ENCODE results near the gene NKX6-2. TPM values are rescaled to one million over a fixed set of nuclear protein-coding genes. Genes with fewer than 3 reads are reported as not detected.
A peak's percentile ranks its signal among the peaks of the same experiment; 100 is the strongest.
"Not testable (repeated sequence)": the region's sequence is repeated elsewhere in the genome, so short reads cannot be mapped to it uniquely, and the experiment has no call there.

Gene NKX6-2
- total RNA-seq, 4 donors from 2014 or later = not detected

DNA sequence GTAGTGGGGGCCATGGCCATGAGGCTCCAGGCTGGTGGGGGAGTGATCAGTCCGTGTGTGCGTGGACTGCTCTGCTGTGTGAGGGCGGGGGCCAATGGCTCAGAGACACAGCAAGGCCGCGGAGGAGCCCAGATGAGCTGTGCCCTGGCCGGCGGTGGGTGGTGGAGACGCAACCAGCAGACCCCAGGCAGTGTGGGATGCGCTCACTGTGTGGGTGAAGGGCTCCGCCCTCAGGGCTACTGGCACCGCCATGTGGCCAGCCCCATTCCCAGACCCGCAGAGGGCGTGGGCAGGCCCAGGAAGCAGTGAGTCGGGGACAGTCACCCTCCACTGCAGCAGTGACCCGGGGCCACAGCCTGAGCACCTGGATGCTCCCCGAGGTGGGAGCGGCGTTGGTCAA, 9.1 kb downstream of the NKX6-2 start:
- 83% methylated on average over 18 of the region's 18 CpGs; no CpG with 5 or more reads in 1 of the 2 donors for WGBS, 2 donors (ENCODE audit: low coverage in 1 of 2)

DNA sequence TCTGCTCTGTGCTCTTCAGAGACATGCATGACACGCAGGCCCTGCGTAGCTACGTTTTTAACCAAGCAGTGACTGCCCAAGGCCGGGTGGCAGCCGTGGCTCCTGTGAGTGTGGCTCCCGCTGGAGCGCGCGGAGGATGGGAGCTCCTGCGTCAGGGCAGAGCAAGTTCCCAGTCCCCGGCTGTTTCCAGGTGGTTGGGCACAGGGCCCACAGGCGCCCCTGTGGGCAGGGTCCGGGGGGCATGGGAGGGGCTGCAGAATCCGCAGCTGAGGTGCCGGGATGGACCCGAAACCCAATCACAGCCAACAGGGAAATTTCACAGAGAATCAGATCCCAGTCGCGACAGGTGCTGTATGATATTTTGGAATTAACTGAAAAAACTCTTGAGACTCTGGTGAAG, 9.8 kb downstream of the NKX6-2 start:
- Histone ChIP-seq H3K27me3 (peaks cover 2% of the 10 kb centered on the region), H3K36me3 (peaks cover 0 to 18% (median 3%) of the 10 kb centered on the region in 4 donors), H3K9me3 (no peaks in the 10 kb centered on the region), H3K27ac (no peak overlapping the region), H3K4me1 (peaks cover 0 to 11% (median 4%) of the 10 kb centered on the region in 4 donors), H3K4me3 (no peak overlapping the region)
- in situ Hi-C loops (cut with MboI; ENCODE audit: low pct_ligation_motif_present in 1 of 4, low pct_unique_long_range_greater_than_20kb in 1 of 4, low sequenced_read_pairs in 3 of 4) = no loop called here
- DNase-seq = no peak
- intact Hi-C loops (cut with DNase I; ENCODE audit: low total_unique reads) = loop anchor here (5.0 kb wide), 1 partner anchor 761 kb away; no protein-coding TSS in a partner anchor
- 92% methylated on average over 18 of the region's 18 CpGs; no CpG with 5 or more reads in 1 of the 2 donors for WGBS, 2 donors (ENCODE audit: low coverage in 1 of 2)
- TF ChIP-seq POLR2AphosphoS5 (IDR thresholded peaks at IDR 0.05) = no peak
- no peak for TF ChIP-seq EP300 (IDR thresholded peaks at IDR 0.05; ENCODE audit: low read depth)

More for the DNA sequence above, 9.1 kb downstream of the NKX6-2 start:
- intact Hi-C loops (cut with DNase I; ENCODE audit: low total_unique reads) = loop anchor here (5.0 kb wide), 1 partner anchor 760 kb away; no protein-coding TSS in a partner anchor
- Histone ChIP-seq H3K27ac (no peak overlapping the region), H3K9me3 (no peaks in the 10 kb centered on the region), H3K36me3 (peaks cover 0 to 24% (median 3%) of the 10 kb centered on the region in 4 donors), H3K4me3 (no peak overlapping the region), H3K27me3 (peaks cover 2% of the 10 kb centered on the region), H3K4me1 (peaks cover 0 to 11% (median 4%) of the 10 kb centered on the region in 4 donors)
- DNase-seq = no peak
- TF ChIP-seq POLR2A (IDR thresholded peaks at IDR 0.05) = no peak
- TF ChIP-seq EP300 (IDR thresholded peaks at IDR 0.05; ENCODE audit: low read depth) = no peak
- TF ChIP-seq POLR2AphosphoS5 (IDR thresholded peaks at IDR 0.05) = no peak
- TF ChIP-seq, protein P1, sequence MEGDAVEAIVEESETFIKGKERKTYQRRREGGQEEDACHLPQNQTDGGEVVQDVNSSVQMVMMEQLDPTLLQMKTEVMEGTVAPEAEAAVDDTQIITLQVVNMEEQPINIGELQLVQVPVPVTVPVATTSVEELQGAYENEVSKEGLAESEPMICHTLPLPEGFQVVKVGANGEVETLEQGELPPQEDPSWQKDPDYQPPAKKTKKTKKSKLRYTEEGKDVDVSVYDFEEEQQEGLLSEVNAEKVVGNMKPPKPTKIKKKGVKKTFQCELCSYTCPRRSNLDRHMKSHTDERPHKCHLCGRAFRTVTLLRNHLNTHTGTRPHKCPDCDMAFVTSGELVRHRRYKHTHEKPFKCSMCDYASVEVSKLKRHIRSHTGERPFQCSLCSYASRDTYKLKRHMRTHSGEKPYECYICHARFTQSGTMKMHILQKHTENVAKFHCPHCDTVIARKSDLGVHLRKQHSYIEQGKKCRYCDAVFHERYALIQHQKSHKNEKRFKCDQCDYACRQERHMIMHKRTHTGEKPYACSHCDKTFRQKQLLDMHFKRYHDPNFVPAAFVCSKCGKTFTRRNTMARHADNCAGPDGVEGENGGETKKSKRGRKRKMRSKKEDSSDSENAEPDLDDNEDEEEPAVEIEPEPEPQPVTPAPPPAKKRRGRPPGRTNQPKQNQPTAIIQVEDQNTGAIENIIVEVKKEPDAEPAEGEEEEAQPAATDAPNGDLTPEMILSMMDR (IDR thresholded peaks at IDR 0.05) = no peak
- in situ Hi-C loops (cut with MboI; ENCODE audit: low pct_ligation_motif_present in 1 of 4, low pct_unique_long_range_greater_than_20kb in 1 of 4, low sequenced_read_pairs in 3 of 4) = no loop called here

- no peak for TF ChIP-seq POLR2A (IDR thresholded peaks at IDR 0.05)
- TF ChIP-seq EP300 (IDR thresholded peaks at IDR 0.05; ENCODE audit: low read depth) = no peak
- TF ChIP-seq, protein P1 (IDR thresholded peaks at IDR 0.05) = no peak
- TF ChIP-seq POLR2AphosphoS5 (IDR thresholded peaks at IDR 0.05) = no peak
- H3K27ac ChIP-seq = peak overlapping the region in 1 of 4 donors; percentile 75
- in situ Hi-C loops (cut with MboI; ENCODE audit: low pct_ligation_motif_present in 1 of 4, low pct_unique_long_range_greater_than_20kb in 1 of 4, low sequenced_read_pairs in 3 of 4) (no loop called here), intact Hi-C loops (cut with DNase I; ENCODE audit: low total_unique reads) (loop anchor here (5.0 kb wide), 1 partner anchor 762 kb away; no protein-coding TSS in a partner anchor)
- no peaks in the 10 kb centered on the region for H3K9me3 ChIP-seq
- H3K4me1 ChIP-seq = peaks cover 0 to 11% (median 4%) of the 10 kb centered on the region in 4 donors
- H3K36me3 ChIP-seq = peaks cover 0 to 16% (median 3%) of the 10 kb centered on the region in 4 donors
- peak; percentile 69 for DNase-seq
- H3K4me3 ChIP-seq = no peak overlapping the region
- peaks cover 2% of the 10 kb centered on the region for H3K27me3 ChIP-seq
- WGBS, 2 donors (ENCODE audit: low coverage in 1 of 2) = 64% methylated on average over 19 of the region's 22 CpGs; no CpG with 5 or more reads in 1 of the 2 donors
Observed at GRCh38 chr10:132774902-132775863, 10.8 kb downstream of the NKX6-2 start.

DNA sequence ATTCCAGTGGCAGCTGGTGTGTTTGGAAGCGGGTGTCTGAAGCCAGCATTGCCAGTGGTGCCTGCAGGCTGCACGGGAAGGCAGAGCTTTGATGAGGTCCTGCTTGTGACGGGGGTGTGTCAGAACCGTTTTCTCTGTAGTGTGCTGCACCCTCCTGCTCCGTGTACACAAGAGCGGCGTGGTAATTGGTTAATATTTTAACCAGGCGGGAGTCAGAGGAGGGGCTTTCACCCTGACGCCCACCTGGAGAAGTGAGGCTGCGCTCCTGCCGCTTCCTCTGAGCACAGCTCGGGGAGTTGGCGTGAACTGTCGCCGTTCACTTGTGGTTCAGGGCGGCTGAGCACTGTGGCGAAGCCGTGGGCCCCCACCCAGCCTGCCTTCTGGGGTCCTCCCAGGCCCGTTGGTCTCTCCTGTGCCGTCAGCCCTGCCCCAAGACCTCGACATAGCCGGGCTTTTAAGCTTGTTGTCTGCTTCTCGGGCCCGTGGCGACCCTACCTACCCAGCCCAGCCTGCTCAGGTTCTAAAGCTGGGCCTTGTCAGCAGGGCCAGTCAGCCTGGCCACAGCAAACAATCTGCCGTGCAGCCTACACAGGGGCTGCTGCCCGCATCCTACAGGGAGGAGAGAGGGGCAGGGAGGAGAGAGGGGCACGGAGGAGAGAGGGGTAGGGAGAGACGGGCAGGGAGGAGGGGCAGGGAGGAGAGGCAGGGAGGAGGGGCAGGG, 11.6 kb downstream of the NKX6-2 start:
- intact Hi-C loops (cut with DNase I; ENCODE audit: low total_unique reads) (no loop called here), in situ Hi-C loops (cut with MboI; ENCODE audit: low pct_ligation_motif_present in 1 of 4, low pct_unique_long_range_greater_than_20kb in 1 of 4, low sequenced_read_pairs in 3 of 4) (no loop called here)
- Histone ChIP-seq H3K36me3 (peaks cover 0 to 9% (median 3%) of the 10 kb centered on the region in 4 donors), H3K9me3 (no peaks in the 10 kb centered on the region), H3K27ac (peak overlapping the region in 2 of 4 donors; percentile 36 to 75), H3K27me3 (peaks cover 2% of the 10 kb centered on the region), H3K4me3 (no peak overlapping the region), H3K4me1 (peaks cover 0 to 11% (median 4%) of the 10 kb centered on the region in 4 donors)
- DNase-seq = peak; percentile 50
- no peak for TF ChIP-seq POLR2A (IDR thresholded peaks at IDR 0.05)
- TF ChIP-seq, protein P1 (IDR thresholded peaks at IDR 0.05) = no peak
- TF ChIP-seq POLR2AphosphoS5 (IDR thresholded peaks at IDR 0.05) = no peak
- no peak for TF ChIP-seq EP300 (IDR thresholded peaks at IDR 0.05; ENCODE audit: low read depth)
- WGBS, 2 donors (ENCODE audit: low coverage in 1 of 2) = 45% methylated on average over 26 of the region's 29 CpGs; no CpG with 5 or more reads in 1 of the 2 donors

DNA sequence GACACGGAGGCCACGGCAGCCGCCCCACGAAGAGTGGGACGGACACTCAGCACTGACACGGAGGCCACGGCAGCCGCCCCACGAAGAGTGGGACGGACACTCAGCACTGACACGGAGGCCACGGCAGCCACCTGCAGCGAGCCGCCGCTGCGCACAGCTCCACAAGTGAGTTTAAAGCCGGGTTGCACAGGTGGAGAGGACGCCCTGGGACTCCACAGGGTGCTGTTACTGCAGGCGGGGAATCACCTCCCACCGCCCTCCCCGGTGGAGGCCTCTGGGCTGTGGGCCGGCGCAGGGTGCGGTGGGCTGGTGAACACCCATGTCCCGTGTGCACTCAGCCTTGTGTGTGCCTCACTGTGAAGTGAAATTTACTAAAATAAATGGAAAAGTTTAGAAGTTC, 13.1 kb downstream of the NKX6-2 start:
- in situ Hi-C loops (cut with MboI; ENCODE audit: low pct_ligation_motif_present in 1 of 4, low pct_unique_long_range_greater_than_20kb in 1 of 4, low sequenced_read_pairs in 3 of 4); H3K36me3 ChIP-seq: not testable (repeated sequence)
- 95% methylated on average over 15 of the region's 25 CpGs; no CpG with 5 or more reads in 1 of the 2 donors for WGBS, 2 donors (ENCODE audit: low coverage in 1 of 2)

More for the DNA sequence above, 13.1 kb downstream of the NKX6-2 start:
- H3K4me1 ChIP-seq = peaks cover 0 to 11% (median 4%) of the 10 kb centered on the region in 4 donors
- H3K27ac ChIP-seq; H3K4me3 ChIP-seq; H3K9me3 ChIP-seq; intact Hi-C loops (cut with DNase I; ENCODE audit: low total_unique reads); H3K27me3 ChIP-seq; DNase-seq: not testable (repeated sequence)
